ENCODE data around the gene MBTPS1.
A peak's percentile ranks its signal among the peaks of the same experiment; 100 is the strongest.

MBTPS1 gene

GRCh38 chr16:84047626-84048025 lies 69.1 kb downstream of the MBTPS1 start:
- intact Hi-C loops (cut with DNase I): no loop called here

GRCh38 chr16:84047206-84047605 lies 69.5 kb downstream of the MBTPS1 start:
- DNase-seq: no peak
- intact Hi-C loops (cut with DNase I): no loop called here

More at GRCh38 chr16:84047626-84048025, 69.1 kb downstream of the MBTPS1 start:
- DNase-seq: no peak

- intact Hi-C loops (cut with DNase I): no loop called here
- DNase-seq: no peak
Measured at GRCh38 chr16:84045818-84046470, 70.8 kb downstream of the MBTPS1 start.

GRCh38 chr16:84045001-84045817 lies 71.5 kb downstream of the MBTPS1 start:
- no peak for DNase-seq
- intact Hi-C loops (cut with DNase I): no loop called here

- intact Hi-C loops (cut with DNase I): no loop called here
- no peak for DNase-seq
Measured at GRCh38 chr16:84044118-84044488, 72.6 kb downstream of the MBTPS1 start.

- peak in 2 of 42 donors; percentile 38 to 56 for DNase-seq
- intact Hi-C loops (cut with DNase I): no loop called here
Measured at GRCh38 chr16:84043486-84044117, 73.1 kb downstream of the MBTPS1 start.

- no peak for DNase-seq
- intact Hi-C loops (cut with DNase I): no loop called here
Measured at GRCh38 chr16:84042879-84043485, 73.8 kb downstream of the MBTPS1 start.

- intact Hi-C loops (cut with DNase I): no loop called here
- DNase-seq: no peak
Measured at GRCh38 chr16:84042308-84042878, 74.3 kb downstream of the MBTPS1 start, which contains the start of gene SLC38A8. SLC38A8 (minus strand) TSS chr16:84042795; CDS start chr16:84042157, 638 bp downstream.

GRCh38 chr16:84041881-84042280 lies 74.9 kb downstream of the MBTPS1 start:
- intact Hi-C loops (cut with DNase I): no loop called here
- peak in 1 of 42 donors; percentile 5 for DNase-seq

- peak in 2 of 42 donors; percentile 23 to 44 for DNase-seq
- intact Hi-C loops (cut with DNase I): no loop called here
Measured at GRCh38 chr16:84040823-84041820, 75.6 kb downstream of the MBTPS1 start.

GRCh38 chr16:84040226-84040822 lies 76.4 kb downstream of the MBTPS1 start:
- no peak for DNase-seq
- intact Hi-C loops (cut with DNase I): no loop called here

- no peak for DNase-seq
- intact Hi-C loops (cut with DNase I): no loop called here
Measured at GRCh38 chr16:84039696-84040095, 77.0 kb downstream of the MBTPS1 start.

GRCh38 chr16:84038469-84038868 lies 78.3 kb downstream of the MBTPS1 start:
- intact Hi-C loops (cut with DNase I): no loop called here
- no peak for DNase-seq

- intact Hi-C loops (cut with DNase I): no loop called here
Measured at GRCh38 chr16:84036982-84037425, 79.7 kb downstream of the MBTPS1 start.

GRCh38 chr16:84036131-84036530 lies 80.6 kb downstream of the MBTPS1 start:
- intact Hi-C loops (cut with DNase I): no loop called here
- DNase-seq: no peak

More at GRCh38 chr16:84036982-84037425, 79.7 kb downstream of the MBTPS1 start:
- no peak for DNase-seq

GRCh38 chr16:84034516-84034915 lies 82.2 kb downstream of the MBTPS1 start:
- intact Hi-C loops (cut with DNase I): no loop called here
- no peak for DNase-seq

Measured in head of caudate nucleus (tissue), 42 donors.